GM18861 (cell line): ENCODE measurements around the gene COQ8B.
"Not testable (repeated sequence)": the region's sequence is repeated elsewhere in the genome, so short reads cannot be mapped to it uniquely, and the experiment has no call there.

Source experiments
- ATAC-seq: cut with Tn5 transposase; IDR thresholded peaks from one replicate; pipeline ENCODE4 v1.9.1; 2021; ENCODE audit not compliant: unreplicated experiment

Gene COQ8B

GRCh38 chr19:40742886-40743285, 26.2 kb upstream of the COQ8B start:
- no peak for ATAC-seq

- ATAC-seq = no peak
Observed at GRCh38 chr19:40742477-40742876, 25.8 kb upstream of the COQ8B start.

GRCh38 chr19:40741527-40742390, 25.1 kb upstream of the COQ8B start:
- ATAC-seq = no peak

GRCh38 chr19:40740747-40741146, 24.1 kb upstream of the COQ8B start:
- no peak for ATAC-seq

- ATAC-seq = no peak
Observed at GRCh38 chr19:40739871-40740703, 23.4 kb upstream of the COQ8B start.

GRCh38 chr19:40739030-40739839, 22.5 kb upstream of the COQ8B start:
- no peak for ATAC-seq

- ATAC-seq = no peak
Observed at GRCh38 chr19:40737102-40737644, 20.5 kb upstream of the COQ8B start.

- ATAC-seq = no peak
Observed at GRCh38 chr19:40736661-40737060, 20.0 kb upstream of the COQ8B start.

- no peak for ATAC-seq
Observed at GRCh38 chr19:40735013-40735771, 18.5 kb upstream of the COQ8B start.

- ATAC-seq = no peak
Observed at GRCh38 chr19:40733149-40733548, 16.5 kb upstream of the COQ8B start.

GRCh38 chr19:40732304-40732703, 15.6 kb upstream of the COQ8B start:
- not testable (repeated sequence) for ATAC-seq

GRCh38 chr19:40730065-40730464, 13.4 kb upstream of the COQ8B start:
- ATAC-seq = not testable (repeated sequence)

- no peak for ATAC-seq
Observed at GRCh38 chr19:40726279-40726678, 9.6 kb upstream of the COQ8B start.

GRCh38 chr19:40724855-40725254, 8.2 kb upstream of the COQ8B start:
- ATAC-seq = no peak

GRCh38 chr19:40724315-40724714, 7.6 kb upstream of the COQ8B start:
- no peak for ATAC-seq

- no peak for ATAC-seq
Observed at GRCh38 chr19:40723661-40724254, 7.1 kb upstream of the COQ8B start.

- no peak for ATAC-seq
Observed at GRCh38 chr19:40721936-40722661, 5.4 kb upstream of the COQ8B start.

GRCh38 chr19:40721140-40721486, 4.4 kb upstream of the COQ8B start:
- no peak for ATAC-seq

- no peak for ATAC-seq
Observed at GRCh38 chr19:40719414-40719894, 2.8 kb upstream of the COQ8B start.
